Glomerular visceral epithelial cell (primary cell): ENCODE data around the gene RGMB.

Source experiments
- DNase-seq: peaks from one replicate; pipeline ENCODE4 v3.0.0-alpha.2; 2016; ENCODE audit errors: extremely low spot score

RGMB gene

DNA sequence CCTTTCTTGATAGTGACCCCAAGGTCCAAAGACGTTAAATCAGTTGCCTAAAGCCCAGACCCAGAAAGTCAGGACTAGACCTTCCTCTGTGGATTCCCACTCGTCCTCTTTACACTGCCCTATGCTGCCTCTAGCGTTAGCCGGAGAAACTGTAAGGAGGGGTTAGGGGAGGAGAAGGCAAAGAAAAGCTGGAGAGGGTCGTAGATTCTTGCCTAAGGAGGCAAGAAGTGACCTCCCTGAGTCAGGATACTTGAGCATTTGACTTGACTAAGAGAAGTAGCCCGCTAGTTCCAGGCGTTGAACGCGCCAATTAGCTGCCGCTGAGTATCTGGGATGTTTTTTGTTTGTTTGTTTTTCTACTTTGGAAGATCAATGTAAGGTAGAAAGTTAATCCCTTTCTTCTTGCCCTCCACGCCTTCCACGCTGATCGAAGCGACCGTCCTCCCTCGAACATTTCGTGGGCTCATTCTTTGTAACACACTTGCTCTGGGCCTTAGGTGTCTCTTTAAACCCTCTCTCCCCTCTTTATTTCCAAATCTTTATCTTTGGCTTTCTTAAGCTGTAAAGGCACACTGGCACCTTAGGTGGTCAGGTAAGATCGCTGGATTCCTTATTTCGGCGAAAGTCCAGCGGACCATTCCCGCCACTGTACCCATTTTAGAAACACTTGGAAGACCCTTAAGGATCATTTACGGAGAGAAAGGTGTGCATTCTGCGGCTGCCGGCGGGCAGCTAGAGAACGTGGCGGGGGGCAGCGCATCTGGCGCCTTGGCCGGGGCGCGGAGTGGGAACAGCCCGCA is 5.1 kb upstream of the RGMB start:
- DNase-seq = peak; percentile 63

DNA sequence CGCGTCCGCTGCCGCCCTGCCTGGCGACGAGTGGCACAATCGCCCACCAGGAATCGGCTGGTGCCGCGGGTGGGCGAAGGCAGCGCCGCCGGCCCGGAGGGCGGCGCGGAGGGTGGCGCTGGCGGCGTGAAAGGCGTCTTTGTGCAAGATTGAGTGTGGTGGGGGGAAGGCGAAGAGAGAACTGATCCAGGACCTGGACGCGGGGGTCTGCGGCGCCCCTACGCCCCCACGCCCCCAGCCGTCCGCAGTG is 4.6 kb upstream of the RGMB start:
- DNase-seq = no peak

GRCh38 chr5:98769210-98769958 is 4.1 kb upstream of the RGMB start:
- DNase-seq = peak; percentile 59

DNA sequence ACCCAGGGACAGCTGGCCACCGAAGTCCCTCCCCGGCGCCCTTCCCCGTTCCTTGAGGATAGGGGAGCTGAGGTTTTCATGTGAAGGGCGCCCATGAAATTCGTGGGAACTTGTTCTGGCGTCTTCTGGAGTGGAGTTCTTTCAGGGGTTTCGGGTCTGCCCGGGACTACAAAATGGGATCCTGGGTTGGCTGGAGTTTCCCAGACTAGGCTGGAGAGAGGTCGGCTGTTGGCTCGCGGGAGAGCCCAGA is 3.6 kb upstream of the RGMB start:
- DNase-seq = no peak

DNA sequence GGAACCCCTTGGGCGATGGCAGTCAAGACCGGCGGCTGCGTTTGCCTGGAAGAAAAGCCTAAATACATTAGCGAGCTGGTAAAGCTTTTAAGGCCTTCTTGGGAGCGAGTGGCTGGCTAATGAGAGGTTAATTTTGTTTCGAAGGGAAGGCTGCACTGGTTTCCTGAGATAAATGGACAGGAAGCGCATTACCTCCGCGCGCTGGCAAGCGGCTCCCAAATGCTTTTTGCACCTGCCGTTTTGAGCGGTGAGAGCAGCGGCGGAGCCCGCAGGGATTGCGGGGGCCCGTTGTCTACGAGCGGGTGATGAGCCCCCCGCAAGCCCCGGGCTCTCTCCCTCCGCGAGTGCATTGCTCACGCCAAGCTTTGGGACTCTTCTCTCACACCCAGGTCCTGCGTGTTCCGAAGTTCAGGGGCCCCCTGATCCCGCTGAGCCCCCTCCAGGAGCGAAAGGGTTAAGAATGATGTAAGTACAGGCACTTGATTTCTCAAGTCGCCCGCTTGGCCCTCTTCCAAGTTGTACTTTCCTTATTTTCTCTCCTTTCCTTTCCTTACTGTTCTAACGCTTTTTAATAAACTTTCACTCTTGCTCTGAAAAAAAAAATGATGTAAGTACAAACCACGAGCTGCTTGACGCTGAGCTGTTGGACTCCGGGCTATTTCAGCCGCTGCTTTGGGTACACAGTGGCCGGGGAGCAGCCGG is 3.1 kb upstream of the RGMB start:
- DNase-seq = peak; percentile 68

DNA sequence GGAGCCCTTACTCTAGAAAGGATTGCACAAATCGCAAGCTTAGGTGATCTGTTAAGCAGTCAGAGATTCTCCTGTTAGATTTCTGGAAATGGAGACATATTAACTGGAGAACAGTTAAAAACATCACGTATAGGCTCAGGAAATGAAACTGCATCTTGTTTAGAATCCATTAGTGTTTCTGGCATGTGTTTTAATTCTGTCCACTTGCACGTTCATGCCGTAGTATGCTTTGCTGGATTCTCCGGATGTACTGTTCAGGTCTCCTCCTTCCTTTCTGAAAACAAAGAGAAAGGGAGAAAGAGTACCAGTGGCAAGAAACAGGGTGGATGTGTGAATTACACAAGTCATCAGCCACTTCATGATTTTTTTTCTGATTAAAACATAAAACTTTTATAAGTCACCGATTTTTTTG is 2.5 kb upstream of the RGMB start:
- DNase-seq = peak; percentile 52

DNA sequence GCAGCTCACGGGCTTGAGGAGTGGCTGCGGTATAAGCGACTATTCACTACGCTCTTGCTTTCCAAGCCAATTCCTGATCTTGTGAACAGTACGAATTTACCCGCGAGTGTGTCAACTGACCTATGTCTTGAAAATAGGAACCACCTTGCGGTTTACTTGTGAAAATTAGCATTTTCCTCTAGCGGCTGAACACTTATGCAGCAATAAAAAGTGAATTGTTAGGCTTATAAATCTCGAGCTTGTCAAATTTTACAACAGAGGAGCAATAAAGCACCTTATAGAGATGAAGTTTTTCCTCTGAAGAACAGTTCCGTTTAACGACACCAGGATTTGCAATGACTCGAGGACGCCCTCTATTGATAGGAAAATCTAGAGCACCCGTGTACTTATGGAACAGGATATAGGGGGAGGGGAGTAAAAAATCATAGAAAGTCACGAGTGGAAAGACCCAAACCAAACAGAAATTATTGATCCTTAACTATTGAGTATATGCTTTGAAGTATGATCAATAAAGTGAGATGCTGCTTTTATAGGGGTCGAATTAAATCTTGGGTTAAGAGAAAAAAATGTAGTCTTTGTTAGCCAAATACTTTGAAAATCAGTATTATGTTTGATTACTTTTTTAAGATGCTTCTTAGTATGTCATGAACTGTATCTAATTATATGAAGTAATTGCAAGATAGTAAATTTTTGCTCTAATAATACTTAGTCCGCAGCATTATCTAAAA is 1.9 kb upstream of the RGMB start:
- peak; percentile 91 for DNase-seq

GRCh38 chr5:98772415-98773213 is 849 bp upstream of the RGMB start:
- DNase-seq = peak; percentile 95

DNA sequence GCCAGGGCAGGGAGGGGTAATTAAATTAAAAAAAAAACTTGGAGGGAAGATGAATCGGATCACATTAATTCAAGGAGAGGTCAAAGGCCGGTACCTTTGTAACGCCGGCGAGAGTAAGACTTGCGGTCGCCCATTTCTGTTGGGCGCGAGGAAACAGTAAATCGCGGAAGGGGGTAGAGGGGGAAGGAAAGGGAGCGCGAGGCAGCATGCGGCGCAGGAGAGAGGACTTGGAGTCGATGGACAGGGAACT is 324 bp upstream of the RGMB start:
- no peak for DNase-seq

DNA sequence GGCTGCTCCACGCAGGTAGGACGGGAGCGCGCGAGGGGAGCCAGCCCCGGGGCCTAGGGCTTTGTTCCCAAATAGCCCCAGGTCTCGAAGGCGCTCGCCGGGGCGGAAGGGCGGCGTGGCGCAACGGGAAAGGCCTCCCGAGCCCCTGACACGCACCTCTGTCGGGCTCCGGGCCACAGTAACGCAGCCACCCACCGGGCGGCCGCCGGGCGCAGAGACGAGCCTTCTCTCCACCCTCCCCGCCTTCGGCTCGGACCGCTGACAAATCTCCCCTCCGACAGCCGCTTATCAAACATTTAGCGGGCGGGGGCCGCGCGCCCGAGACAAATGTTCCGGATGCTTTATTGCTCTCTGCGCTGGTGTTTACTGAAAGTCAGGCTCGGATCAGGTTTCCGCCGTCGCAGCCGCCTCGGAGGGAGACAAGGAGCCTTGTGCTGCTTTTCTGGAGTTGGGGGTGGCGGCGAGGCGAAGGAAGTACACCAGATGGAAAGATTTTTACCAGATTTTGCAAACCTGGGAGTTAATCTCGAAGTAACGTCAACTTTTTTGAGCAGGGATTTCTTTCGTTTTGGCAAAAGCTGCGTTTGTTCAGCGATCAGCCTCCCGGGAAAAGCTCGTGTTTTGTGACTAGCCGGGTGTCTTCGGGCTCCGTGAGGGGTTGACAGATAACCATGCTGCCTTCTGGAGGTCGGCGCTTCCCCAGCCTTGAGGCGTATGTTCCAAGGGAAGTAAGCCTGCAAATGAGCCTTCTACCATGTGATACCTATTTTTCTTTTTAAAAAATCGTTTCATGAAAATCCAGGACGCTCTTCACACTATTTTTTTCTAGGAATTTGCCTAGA is 950 bp downstream of the RGMB start:
- DNase-seq = peak; percentile 68

GRCh38 chr5:98775246-98776065 is 2.0 kb downstream of the RGMB start:
- DNase-seq = peak; percentile 6

GRCh38 chr5:98776066-98776705 is 2.7 kb downstream of the RGMB start:
- peak; percentile 70 for DNase-seq

- no peak for DNase-seq
Observed at GRCh38 chr5:98777295-98777694, 3.8 kb downstream of the RGMB start.

DNA sequence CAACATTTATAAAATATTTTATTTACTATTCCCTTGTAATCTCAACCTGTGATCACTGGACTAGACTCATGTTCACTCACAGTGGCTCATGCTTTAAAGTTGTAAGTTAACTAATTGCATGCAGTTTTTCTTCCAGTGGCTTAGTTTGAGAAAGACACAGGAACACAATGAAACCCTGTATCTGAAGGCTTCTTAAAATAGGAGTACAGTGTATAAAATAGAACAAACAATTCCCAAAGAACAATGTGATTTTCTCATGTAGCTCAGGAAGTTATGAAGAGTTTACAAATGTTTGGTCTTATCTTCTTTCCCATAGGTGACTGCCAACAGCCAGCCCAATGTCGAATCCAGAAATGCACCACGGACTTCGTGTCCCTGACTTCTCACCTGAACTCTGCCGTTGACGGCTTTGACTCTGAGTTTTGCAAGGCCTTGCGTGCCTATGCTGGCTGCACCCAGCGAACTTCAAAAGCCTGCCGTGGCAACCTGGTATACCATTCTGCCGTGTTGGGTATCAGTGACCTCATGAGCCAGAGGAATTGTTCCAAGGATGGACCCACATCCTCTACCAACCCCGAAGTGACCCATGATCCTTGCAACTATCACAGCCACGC is 5.9 kb downstream of the RGMB start:
- no peak for DNase-seq

DNA sequence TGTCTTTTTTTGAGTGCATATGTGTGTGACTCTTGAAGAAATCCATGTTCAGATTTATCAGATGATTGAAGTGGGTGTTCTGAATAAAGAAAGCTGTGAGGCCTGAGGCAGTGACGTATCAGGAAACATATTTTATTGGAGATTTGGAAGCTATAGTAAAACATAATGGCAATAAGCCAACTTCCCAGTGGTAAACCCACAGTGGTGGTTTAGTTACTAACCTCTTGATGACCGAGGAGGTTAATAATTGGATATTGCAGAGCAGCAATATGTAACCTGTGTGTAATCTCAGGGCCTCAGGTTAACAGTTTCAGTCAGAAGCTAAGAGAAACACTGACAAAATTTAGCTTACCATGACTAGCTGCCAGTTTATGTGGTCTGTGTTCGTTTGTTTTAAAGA is 6.9 kb downstream of the RGMB start:
- peak; percentile 72 for DNase-seq

DNA sequence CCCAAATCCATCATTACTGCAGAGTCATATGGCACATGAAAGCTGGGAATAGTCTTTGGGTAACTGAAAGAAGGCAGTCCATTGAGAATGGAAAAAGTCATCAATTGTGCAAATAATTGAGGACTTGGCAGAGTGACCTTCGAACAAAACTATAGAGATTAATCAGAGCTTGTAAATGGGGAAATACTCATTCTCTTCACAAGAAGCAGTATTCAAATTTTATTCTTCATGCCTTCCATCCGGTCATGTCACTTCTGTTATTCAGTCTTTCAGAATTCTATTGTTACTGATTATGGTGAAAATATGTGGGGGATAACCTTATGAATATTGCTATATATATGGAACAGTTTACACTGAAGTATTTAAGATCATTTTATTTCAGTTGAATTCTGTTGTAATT is 8.1 kb downstream of the RGMB start:
- DNase-seq = no peak

DNA sequence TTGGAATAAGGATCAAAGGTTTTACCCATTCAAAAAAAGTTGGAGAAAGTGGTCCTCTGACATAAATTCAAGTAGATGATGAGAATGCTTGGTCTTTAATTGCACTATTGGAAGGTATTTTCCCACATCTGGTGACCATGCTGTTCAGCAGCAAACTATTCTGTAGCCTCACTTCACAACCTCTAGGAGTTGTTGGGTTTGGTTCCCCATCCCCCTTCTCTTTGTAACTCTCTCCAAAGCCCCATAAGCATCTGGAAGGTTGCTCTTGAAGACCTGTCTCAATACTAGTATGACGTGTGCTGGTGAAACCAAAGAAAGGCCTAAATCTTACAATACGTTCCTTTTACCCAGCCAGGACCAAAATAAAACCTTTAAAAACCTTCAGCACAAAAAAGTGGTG is 8.5 kb downstream of the RGMB start:
- no peak for DNase-seq

GRCh38 chr5:98783051-98783649 is 9.7 kb downstream of the RGMB start:
- no peak for DNase-seq

GRCh38 chr5:98784411-98784810 is 10.9 kb downstream of the RGMB start:
- DNase-seq = no peak
